A673 (cell line): Measurements from ENCODE around the gene ARNT2. TPM values are rescaled to one million over a fixed set of nuclear protein-coding genes. Genes with fewer than 3 reads are reported as not detected.

Experiments used
- BruUV-seq: library from RNA; stranded (reverse); fragments of 400-500 nt; replicated peaks from 2 replicates; lab custom pipeline; 2021; lab: Mats Ljungman, UMichigan
- CTCF ChIA-PET: fragments of 300-600 bp; sonication (Branson Sonifier 250); formaldehyde crosslinking; loops from one replicate; lab custom pipeline; 2022; ENCODE audit warnings: antibody characterized with exemption; lab: Charles Lee
- POLR2A ChIA-PET: fragments of 300-600 bp; sonication (Branson Sonifier 250); formaldehyde crosslinking; loops from one replicate; lab custom pipeline; 2022; ENCODE audit warnings: antibody characterized with exemption; ENCODE audit not compliant: low non-redundant PET; lab: Charles Lee
- DNase-seq: peaks from one replicate; pipeline ENCODE4 v3.0.0-alpha.2; 2015; ENCODE audit warnings: low spot score
- H3K27ac ChIP-seq: fragments of 200-600 bp; sonication (generic); 2 replicates; pipeline ENCODE4 v1.5.1; 2016; ENCODE audit warnings: mixed run types, low read depth, mild to moderate bottlenecking, mixed read lengths, antibody characterized with exemption, low read length; ENCODE audit not compliant: poor library complexity, severe bottlenecking
- H3K27me3 ChIP-seq: fragments of 200-600 bp; sonication (generic); replicated peaks from 2 replicates; pipeline ENCODE4 v1.6.1; 2017; ENCODE audit warnings: mixed run types, low read depth, mild to moderate bottlenecking, mixed read lengths, antibody characterized with exemption, low read length; ENCODE audit not compliant: insufficient read depth, poor library complexity
- H3K36me3 ChIP-seq: fragments of 200-600 bp; sonication (generic); 2 replicates; pipeline ENCODE4 v1.6.1; 2016; ENCODE audit warnings: mixed run types, mild to moderate bottlenecking, mixed read lengths, antibody characterized with exemption, low read length; ENCODE audit not compliant: insufficient read depth, poor library complexity, severe bottlenecking
- H3K4me1 ChIP-seq: fragments of 200-600 bp; sonication (generic); 2 replicates; pipeline ENCODE4 v1.6.1; 2017; ENCODE audit warnings: mixed run types, mild to moderate bottlenecking, mixed read lengths, antibody characterized with exemption, low read length; ENCODE audit not compliant: insufficient read depth, poor library complexity, severe bottlenecking
- H3K4me3 ChIP-seq: fragments of 200-600 bp; sonication (generic); 2 replicates; pipeline ENCODE4 v1.5.1; 2016; ENCODE audit warnings: low read depth, mixed run types, mild to moderate bottlenecking, mixed read lengths, low read length; ENCODE audit not compliant: poor library complexity, severe bottlenecking
- H3K9me3 ChIP-seq: fragments of 200-600 bp; sonication (generic); 2 replicates; pipeline ENCODE4 v1.6.1; 2016; ENCODE audit warnings: mixed run types, low read depth, mild to moderate bottlenecking, mixed read lengths, antibody characterized with exemption, low read length; ENCODE audit not compliant: poor library complexity, severe bottlenecking
- EZH2 ChIP-seq: fragments of 200-600 bp; sonication (generic); IDR thresholded peaks from 2 replicates; pipeline ENCODE4 v1.6.1; 2017; ENCODE audit warnings: borderline replicate concordance, low read depth, mild to moderate bottlenecking, mixed read lengths, antibody characterized with exemption, low read length; ENCODE audit not compliant: poor library complexity, severe bottlenecking
- intact Hi-C: fragments of 100-400 bp; cut with micrococcal nuclease; formaldehyde crosslinking; loops from one replicate; pipeline ENCODE4 v1.10.0; 2022; ENCODE audit not compliant: unreplicated experiment
- total RNA-seq: library from RNA; stranded (reverse); gene quantifications from 2 replicates; pipeline ENCODE4 v1.2.3, GENCODE V29; 2021
- TF ChIP-seq, protein P1 (sequence below): fragments of 300-800, 200-600 bp; sonication (generic); conservative IDR thresholded peaks from 2 replicates; pipeline ENCODE4 v1.5.1; 2017; ENCODE audit warnings: low read depth, mild to moderate bottlenecking, antibody characterized with exemption, low read length, moderate library complexity, mixed read lengths

ARNT2 gene
- total RNA-seq, 1 experiment from 2014 or later, result 2.1 TPM

- ChIA-PET CTCF (no interaction called here), POLR2A (no interaction called here)
- H3K36me3 ChIP-seq, result no peaks in the 10 kb centered on the region
- BruUV-seq, result no TSS peak
- no peaks in the 10 kb centered on the region for H3K9me3 ChIP-seq
- H3K4me3 ChIP-seq, result no peak overlapping the region
- no peaks in the 10 kb centered on the region for H3K27me3 ChIP-seq
- no peak overlapping the region for H3K27ac ChIP-seq
- no peak for DNase-seq
- intact Hi-C loops, result no loop called here
- H3K4me1 ChIP-seq, result no peaks in the 10 kb centered on the region
- TF ChIP-seq, protein P1, sequence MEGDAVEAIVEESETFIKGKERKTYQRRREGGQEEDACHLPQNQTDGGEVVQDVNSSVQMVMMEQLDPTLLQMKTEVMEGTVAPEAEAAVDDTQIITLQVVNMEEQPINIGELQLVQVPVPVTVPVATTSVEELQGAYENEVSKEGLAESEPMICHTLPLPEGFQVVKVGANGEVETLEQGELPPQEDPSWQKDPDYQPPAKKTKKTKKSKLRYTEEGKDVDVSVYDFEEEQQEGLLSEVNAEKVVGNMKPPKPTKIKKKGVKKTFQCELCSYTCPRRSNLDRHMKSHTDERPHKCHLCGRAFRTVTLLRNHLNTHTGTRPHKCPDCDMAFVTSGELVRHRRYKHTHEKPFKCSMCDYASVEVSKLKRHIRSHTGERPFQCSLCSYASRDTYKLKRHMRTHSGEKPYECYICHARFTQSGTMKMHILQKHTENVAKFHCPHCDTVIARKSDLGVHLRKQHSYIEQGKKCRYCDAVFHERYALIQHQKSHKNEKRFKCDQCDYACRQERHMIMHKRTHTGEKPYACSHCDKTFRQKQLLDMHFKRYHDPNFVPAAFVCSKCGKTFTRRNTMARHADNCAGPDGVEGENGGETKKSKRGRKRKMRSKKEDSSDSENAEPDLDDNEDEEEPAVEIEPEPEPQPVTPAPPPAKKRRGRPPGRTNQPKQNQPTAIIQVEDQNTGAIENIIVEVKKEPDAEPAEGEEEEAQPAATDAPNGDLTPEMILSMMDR, result no peak
- no peak for TF ChIP-seq EZH2
Observed at GRCh38 chr15:80587816-80588456, 183.8 kb downstream of the ARNT2 start.

DNA sequence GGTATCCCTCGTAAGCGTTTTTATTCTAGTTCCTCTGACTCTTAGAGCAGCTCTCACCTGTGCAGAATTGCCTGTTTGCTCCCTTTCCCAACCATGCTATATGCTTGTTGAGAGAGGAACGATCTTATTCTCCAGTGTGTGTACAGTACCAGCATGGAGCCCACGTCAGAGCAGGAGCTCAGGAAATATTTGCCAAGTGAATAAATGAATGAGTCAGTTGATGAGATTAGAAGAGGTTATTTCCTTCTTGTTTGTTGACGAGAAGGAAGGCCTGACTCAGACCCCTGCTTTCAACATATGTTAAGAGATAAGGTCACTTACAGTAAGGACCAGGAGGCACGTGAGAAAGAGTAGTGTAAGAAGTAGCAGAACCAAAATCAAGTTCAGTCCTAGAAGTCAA is 184.6 kb downstream of the ARNT2 start:
- Histone ChIP-seq H3K27ac (no peak overlapping the region), H3K36me3 (no peaks in the 10 kb centered on the region), H3K9me3 (no peaks in the 10 kb centered on the region), H3K4me3 (no peak overlapping the region), H3K4me1 (no peaks in the 10 kb centered on the region), H3K27me3 (no peaks in the 10 kb centered on the region)
- POLR2A ChIA-PET, result no interaction called here
- CTCF ChIA-PET, result no interaction called here
- BruUV-seq, result no TSS peak
- DNase-seq, result no peak
- TF ChIP-seq, protein P1, result no peak
- no peak for TF ChIP-seq EZH2
- intact Hi-C loops, result no loop called here

GRCh38 chr15:80590761-80591355 is 186.7 kb downstream of the ARNT2 start:
- Histone ChIP-seq H3K36me3 (no peaks in the 10 kb centered on the region), H3K4me3 (no peak overlapping the region), H3K27me3 (no peaks in the 10 kb centered on the region), H3K27ac (no peak overlapping the region), H3K4me1 (no peaks in the 10 kb centered on the region), H3K9me3 (no peaks in the 10 kb centered on the region)
- ChIA-PET CTCF (no interaction called here), POLR2A (no interaction called here)
- no peak for DNase-seq
- intact Hi-C loops, result no loop called here
- no TSS peak for BruUV-seq
- TF ChIP-seq EZH2, result no peak
- TF ChIP-seq, protein P1, result no peak
